ENCODE measurements around the gene LSS.
"Not testable (repeated sequence)": the region's sequence is repeated elsewhere in the genome, so short reads cannot be mapped to it uniquely, and the experiment has no call there.

Gene LSS

DNA sequence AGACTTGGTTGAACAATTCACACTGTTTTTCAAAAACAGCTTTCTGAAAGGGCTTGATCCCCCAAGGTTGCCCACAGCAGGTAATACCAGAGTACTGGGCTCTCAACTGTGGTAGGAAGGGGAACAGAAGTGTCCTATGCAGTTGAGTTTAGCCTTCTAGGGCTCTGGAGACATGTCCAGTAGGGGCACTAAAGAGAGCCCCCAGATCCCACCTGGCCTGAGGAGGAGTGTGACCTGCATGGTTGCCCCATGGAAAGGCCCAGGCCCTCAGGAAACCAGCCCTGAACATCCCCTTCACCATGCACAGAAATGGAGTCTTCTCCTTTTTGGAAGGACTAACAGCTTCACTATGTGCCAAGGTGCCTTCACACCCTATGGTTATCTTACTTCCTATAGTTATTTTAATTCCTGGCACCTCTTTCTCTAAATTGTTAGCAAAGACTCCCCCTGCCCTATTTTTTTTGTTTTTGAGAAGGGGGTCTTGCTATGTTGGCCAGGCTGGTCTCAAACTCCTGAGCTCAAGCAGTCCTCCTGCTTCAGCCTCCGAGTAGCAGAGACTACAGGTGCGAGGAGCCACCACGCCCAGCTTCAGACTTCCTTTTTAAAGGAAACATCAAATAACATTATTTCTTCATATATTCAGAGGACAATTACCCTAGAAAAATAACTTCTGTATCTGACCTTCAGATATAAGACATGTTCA, 16.8 kb upstream of the LSS start:
- no peak for DNase-seq

DNA sequence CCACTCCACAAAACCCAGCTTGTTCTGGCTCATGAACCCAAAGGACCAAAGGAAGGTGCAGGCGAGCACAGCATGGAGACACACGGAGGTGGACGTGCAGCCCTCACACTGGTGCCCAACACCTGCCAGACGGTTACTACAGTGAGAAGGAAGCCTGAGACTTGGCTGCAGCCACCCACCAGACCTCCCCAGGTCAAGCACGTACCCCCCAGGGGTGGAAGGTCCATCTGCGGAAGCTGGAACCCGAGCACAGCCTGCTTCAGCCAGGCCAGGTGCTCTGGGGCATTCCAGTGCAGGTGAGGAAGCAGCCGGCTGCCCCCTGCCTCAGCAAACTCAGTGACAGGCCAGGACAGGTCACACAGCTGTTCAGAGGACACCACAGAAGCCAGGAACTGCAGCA, 16.0 kb upstream of the LSS start:
- no peak for DNase-seq

DNA sequence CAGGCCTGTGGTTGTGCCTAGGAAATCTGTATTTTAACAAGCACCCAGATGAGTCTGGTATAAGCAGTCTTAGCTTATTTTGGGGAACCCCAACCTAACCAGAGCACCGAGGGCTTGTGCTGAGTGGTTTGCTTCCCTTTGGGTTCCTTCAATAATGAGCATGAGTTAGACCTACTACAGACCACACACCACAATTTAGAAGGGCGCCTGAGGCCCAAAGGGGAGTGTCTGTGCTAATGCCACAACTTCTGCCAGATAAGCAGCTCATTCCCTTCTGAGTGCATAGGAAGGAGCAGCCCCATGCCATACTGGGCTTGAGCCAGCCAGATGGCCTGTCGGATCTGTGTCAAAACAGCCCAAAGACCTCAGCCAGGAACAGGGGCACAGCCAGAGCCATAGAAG, 15.4 kb upstream of the LSS start:
- DNase-seq, result no peak

DNA sequence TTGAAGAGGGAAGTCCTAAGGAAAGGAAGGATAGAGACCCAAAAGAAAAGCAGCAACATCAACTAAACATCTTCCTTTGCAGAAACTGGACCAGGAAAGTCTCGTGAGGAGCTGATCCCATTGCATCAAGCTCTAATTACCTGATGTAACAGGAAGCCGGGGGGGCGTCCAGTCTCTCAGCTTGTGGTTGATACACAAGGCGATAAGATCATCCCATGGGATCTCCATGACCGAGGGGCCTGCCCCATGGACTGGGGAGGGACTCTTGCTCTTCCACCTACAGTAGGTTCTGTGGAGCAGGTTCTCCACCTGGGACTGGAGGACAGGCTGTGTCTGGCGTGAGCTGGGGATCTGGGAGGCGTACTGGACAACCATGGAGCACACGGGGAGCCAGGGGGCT, 14.8 kb upstream of the LSS start:
- DNase-seq, result no peak

DNA sequence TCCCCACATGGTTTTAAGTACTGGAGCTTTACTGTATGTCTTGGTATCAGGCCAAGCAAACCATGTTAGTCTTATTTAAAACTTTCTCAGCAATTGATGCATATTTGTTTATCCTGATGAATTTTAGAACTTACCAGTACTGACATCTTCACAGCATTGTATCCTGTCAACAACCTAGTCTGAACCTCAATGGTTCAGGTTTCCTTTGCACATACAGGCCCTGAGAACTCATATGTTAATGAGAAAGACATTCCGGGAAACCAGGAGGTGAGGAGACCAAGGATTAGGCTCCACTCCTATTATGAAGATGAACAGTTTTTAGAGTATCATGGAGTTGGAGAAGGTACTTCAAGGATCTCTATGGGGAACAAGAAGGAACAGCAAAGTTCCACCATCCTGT, 13.0 kb upstream of the LSS start:
- DNase-seq, result not testable (repeated sequence)

DNA sequence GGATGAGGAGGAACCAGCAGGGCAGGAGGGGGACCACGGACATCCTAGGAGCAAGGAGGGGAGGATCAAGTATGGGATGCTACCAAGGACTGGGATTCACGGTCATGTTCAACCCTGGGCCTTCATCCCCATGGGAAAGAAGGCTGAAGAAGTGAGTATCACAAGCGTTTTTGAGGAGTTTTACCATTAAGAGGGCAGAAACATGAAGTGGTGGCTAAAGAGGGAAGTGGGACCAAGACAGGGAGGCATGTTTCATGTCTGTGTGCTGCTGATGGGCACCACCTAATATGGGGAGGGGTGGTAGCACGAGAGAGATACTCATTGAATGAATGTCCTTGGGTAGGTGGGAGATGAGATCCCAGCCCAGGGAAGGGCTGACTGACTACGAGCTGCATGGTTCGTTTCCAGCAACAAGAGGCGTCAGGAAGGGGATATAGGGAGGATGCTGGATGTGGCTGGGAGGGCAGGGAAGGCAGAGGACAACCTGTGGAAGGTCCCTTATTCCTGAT, 11.3 kb upstream of the LSS start:
- no peak for DNase-seq

DNA sequence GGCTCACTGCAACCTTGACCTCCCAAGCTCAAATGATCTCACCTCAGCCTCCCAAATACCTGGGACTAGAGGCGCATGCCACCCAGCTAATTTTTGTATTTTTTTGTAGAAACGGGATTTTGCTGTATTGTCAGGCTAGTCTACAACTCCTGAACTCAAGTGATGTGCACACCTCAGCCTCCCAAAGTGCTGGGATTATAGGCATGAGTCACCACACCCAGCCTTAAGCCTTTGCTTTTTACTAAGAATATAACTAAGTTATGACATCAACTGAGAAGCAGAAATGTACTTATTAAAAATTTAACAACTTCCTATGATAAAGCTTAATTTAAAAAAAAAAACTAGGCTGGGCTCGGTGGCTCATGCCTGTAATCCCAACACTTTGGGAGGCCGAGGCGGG, 8.9 kb upstream of the LSS start:
- no peak for DNase-seq

DNA sequence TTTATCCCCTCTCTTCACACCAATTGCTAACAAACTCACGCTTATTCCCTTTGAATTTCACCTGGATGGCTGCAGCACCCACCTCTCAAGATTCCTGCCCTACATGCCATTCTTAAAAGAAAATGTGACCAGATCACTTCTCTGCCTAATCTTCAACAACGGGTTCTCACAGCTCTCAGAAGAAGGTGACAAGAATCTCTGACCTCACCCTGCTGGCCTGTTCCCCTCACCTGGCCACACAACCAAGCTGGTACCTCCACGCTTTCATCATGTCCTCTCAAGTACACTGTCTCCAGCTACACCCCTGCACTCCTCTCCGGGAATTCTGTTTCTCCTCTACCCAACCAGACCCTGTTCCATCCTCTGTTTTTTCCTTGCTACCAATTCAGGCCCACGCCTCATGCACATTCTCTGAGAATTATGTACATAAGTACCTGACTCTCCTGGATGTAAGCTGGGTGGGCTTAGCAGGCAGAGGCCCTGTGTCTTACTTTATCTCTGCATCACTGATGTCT, 5.9 kb upstream of the LSS start:
- DNase-seq, result no peak

DNA sequence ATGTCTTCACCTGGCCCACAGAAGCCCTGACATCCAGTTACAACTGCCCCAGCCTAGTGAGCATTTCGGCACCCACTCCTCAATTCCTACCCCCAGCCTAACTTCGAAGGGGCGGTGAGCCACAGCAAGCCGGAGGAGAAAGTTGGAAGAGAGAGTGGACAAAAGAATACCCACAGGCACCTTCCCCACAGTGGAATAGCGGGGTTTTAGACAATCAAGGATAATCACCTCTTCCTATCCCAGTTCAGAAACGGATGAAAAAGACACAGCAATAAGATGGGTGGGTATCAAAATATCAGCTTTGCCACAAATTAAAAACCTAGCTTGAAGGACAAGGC, 1.3 kb upstream of the LSS start:
- no peak for DNase-seq

DNA sequence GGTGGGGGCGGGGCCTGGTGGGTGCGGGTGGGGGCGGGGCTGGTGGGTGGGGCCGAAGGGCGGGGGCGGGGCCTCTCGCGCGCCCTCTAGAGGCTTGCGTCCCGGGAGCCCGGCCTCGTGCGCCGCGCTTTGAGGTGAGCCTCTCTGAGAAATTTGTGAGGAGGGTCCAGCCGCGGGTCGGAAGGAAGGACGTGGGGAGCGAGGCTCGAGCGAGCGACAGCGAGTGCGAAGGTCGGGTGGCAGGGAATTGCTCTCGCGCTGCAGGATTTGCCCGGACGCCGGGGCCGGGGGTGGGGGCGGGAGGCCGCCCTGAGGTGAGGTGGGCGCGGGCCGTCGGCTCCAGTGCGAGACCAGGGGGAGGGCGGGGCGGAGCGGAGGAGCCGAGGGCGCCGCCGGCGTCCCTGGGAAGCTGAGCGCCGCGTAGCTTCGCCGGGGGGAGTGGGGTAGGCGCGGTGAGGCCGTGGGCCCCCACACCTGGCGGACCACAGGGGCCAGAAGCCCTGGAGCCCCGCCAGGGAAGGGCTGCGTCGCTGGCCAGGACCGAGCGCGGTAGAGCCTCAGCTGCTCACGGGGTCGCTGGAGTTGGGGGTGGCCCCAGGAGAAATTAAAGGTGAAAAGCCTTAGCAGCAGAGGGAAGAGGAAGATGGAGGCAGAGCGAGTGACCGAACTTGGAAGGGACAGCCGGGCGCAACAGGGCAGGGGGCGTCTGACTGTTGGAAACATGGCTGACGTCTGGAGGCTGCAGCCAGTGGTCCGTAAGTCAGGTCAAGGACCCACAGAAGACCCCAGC, 754 bp upstream of the LSS start:
- DNase-seq, result no peak

DNA sequence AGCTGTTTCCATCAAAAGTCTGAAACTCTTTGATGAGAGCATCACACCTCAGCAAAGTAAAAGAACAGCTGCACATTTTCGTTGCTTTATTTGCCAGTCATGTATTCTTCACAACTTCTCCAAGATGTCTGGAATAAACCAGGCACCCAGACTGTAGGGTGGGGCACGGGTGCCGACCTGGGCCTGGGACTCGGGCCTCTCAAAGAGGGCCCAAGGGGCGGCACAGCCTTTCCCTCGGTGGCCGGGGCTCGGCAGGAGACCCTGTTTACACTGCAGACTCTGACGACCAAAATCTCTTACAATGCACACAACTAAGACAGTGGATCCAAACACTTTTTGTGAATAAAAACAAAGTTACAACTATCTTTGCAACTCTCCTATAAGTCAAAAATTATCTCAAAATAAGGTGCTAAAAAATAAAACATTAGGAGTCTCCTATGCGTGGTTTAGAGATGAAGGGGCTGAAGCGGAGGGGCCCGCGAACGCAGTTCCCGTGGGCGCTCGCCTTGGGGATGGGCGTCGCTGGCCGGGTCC, 696 bp downstream of the LSS start:
- no peak for DNase-seq

DNA sequence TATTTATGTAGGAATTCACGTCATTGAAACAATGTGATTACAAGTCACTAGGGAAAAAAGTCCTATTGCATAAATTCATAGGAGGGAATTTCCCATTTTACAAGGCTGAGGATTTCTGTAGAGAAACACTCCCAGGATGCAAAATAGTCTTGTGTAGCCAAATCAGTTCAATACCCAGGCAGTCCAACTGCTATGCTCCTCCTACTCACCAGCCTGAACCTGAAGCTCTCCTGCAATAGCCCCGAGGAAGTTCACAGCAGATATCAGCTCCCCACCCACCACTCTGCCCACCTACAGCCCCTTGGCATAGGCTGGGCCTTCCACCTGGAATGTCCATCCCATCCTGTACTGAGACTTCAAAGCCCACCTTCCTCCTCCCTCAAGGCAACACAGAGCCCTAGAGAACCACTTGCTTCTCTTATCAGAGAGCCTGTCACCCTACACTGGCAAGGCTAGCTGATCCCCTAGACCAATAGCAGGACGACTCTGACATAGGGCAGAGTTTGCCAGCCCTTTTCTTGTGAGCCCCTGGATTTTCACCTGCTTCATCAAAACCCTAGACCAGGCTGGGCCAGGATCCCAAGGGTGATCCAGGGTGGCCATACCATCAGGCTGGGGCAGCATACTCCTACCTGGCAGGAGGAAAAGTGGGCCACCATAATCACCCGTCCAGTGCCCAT, 1.5 kb downstream of the LSS start:
- no peak for DNase-seq

DNA sequence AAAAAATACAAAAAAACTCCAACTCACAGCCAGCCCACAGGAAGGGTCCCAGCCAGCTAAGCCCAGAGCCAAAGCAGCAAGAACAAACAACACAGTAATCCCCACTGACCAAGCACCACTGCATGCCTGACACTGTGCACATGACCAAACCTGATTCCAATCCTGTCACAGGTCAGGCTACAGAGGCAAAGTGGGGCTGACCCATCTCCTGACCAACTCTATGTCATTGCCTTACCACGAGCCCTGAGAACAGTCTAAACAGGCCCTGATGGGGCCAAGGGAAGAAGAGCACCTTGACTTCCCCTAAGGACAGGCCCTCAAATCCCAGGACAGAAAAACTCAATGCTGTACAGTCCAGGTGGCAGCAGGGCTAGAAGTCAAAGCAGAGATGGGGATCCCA, 2.4 kb downstream of the LSS start:
- no peak for DNase-seq

DNA sequence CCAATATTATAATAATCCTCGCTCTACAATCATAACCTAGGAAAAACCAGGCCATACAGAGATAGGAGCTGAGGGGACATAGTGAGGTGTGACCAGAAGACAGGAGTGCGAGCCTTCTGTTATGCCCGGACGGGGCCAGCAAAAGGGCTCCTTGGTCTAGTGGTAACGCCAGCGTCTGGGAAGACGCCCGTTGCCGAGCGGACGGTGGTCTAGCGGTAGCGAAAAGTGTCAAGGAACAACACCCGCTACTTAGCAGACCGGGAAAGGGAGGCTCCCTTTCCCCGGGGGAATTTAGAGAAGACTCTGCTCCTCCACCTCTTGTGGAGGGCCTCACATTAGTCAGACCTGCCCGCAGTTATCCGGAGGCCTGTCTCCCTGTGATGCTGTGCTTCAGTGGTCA, 4.9 kb downstream of the LSS start:
- DNase-seq, result not testable (repeated sequence)

DNA sequence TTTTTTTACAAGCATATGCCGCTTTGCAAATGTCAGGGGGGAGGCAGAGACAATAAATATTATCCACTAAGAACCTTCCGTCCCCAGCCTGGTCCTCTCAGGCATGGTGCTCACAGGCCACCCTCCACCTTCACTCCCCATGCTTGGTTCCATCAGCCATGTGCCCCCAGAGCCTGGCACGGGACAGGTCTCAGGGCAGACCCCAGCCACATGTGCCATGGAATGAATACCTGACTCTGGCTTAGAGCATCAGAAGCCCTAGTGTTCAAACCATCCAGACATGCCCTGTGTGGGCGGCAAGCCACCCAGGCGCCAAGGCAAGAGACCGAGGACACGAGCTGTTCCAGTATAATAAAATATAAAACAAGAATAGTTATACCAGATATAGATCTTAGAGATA, 5.4 kb downstream of the LSS start:
- DNase-seq, result no peak

DNA sequence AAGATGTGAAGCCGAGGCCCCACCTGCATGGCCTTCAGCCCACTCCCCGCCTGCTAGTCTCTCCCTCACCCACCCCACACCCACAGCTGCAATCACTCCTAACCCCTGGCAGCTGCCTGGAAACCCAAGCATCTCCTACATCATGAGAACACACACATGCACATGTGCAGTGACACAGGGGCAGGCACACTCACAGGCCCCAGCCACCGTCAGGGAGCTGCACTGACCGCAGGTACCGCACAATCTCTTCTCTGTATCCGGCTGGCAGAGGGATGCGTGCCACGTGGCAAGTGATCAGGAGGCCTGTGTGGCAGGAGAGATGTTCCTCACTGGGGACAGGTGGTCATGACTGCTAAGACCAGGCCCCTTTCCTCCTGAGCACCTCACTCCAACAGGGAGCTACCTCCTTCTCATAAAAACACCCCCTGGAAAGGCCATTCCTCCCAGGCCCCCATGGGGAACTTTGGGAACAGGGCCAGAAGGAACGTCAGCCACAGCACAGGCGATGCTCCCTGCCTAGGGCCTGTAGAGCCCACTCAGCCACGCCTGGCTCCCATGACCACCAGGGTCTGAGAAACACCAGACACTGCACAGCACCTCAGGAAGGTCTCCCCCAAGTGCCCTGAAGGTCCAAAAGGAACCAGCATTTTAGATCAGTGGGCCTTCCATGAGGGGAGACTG, 6.0 kb downstream of the LSS start:
- DNase-seq, result no peak

DNA sequence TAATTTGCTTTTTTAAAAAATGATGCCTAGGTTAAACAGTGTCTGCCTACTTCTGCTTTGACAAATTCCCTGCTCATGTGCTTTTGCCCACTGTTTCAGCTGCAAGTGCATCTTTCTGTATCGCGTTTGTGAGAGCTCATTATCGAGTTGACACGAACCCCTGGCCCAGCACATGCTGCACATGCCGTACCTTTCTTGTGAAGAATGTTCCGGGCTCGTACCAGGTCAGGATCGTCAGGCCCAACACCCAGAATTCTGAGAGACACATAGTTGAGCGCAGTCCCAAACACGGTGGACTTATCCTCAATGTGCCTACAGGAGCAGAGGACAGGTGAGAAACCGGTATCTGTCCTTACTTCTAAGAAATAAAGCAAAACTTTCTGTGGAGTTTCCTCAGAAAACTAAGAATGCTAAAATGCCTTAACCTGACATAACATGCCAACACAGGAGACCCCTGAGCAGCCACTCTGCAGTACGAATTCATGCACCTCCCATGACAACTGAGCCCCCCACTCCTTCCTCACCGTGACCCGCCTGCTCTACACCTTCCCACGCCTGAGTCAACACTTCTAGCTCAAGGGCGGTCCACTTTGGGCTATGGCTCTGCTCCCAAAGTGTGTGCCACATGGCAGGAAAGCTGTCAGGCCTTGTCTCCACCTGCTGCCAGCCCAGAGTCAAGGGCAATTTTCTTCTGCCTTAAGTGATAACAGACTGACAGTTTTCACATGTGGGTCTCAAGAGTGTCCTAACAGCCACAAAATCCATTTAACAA, 6.7 kb downstream of the LSS start:
- DNase-seq, result no peak

DNA sequence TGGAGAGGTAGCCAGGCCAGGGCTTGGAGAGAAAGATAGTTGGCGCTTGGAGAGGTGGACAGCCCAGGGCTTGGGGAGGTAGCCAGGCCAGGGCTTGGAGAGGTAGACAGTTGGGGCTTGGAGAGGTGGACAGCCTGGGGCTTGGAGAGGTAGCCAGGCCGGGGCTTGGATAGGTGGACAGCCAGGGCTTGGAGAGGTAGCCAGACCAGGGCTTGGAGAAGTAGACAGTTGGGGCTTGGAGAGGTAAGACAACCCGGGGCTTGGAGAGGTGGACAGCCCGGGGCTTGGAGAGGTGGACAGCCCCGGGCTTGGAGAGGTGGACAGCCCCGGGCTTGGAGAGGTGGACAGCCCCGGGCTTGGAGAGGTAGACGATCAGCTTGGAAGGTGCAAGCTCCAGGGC, 7.7 kb downstream of the LSS start:
- no peak for DNase-seq

DNA sequence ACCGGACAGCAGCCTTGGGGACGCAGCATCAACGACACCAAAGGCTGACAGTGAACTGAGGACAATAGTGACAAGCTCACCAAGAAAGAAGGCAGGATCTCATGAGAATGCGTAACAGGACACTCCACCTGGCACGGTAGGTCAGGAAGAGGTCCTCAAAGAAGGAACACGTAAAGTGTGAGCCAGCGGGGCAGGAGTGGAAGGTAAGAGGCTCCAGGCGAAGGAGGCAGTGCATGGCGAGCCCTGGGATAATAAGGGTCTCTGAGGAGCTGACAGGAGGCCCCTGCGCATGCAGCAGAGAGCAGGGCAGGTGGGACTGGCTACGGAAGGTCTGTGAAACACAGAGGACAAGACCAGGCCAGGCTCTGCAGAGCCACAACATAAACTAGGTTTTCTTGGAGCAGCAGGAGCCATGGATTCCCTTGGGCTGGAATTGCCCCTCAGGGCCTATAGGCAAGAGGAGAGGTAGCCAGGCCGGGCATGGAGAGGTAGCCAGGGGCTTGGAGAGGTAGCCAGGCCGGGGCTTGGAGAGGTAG, 8.2 kb downstream of the LSS start:
- DNase-seq, result no peak

DNA sequence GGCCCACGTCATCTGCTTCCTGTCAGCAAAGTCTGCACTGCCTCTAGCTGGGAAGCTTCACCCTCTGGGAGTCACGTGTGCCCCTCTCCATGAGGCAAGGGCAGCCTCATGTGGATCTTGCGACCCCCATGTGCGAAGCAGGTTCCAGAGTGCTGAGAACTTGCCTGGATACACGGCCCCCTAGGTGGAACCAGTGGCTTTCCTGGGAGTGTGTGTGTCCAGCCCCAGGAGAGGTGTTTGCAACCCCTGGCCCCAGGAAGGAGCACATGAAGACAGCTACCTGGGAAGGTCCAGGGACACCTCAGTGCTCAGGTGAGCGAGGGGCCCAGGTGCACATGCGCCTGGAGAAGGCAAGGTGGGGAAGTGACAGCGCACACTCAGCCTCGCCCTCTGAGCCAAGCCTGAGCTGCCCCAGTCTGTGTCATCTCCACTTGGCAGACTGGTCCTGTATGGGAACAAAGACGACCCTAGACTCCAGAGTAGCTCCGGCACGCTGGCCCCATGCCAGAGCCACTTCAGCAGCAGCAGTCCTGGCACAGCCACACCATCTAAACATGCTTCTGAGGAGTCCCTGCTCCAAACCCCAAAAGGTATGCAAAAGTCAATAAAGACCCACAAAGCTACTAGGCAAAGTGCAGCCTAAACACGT, 8.9 kb downstream of the LSS start:
- no peak for DNase-seq

DNA sequence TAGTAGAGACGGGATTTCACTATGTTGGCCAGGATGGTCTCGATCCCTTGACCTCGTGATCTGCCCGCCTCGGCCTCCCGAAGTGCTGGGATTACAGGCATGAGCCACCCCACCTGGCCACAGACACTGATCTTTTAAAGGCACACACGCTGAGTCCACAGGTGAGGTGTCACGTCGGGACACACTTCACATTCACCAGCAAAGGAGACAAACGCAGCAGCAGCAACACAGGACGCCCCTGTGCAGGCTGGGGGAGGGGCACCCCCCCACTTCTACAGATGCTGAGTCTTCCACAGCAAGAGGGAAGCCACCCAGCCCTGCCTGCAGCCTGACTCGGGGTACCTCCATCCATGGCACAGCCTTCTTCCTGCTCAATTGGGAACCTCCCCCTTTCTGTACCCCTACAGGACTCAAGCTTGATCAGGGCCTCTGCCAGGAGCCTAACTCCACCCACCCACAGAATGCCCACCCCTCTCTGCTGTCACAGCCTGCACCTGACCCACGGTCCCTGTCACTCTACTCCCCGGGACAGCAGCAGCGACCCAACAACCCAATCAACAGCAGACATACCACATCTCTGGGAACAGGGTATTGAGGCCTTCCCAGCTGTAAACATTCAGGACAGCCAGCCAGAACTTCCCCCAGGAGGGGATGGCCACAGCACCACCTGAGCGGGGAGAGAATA, 9.5 kb downstream of the LSS start:
- DNase-seq, result no peak
